ENCODE measurements around the gene ADH1C.

ADH1C gene

DNA sequence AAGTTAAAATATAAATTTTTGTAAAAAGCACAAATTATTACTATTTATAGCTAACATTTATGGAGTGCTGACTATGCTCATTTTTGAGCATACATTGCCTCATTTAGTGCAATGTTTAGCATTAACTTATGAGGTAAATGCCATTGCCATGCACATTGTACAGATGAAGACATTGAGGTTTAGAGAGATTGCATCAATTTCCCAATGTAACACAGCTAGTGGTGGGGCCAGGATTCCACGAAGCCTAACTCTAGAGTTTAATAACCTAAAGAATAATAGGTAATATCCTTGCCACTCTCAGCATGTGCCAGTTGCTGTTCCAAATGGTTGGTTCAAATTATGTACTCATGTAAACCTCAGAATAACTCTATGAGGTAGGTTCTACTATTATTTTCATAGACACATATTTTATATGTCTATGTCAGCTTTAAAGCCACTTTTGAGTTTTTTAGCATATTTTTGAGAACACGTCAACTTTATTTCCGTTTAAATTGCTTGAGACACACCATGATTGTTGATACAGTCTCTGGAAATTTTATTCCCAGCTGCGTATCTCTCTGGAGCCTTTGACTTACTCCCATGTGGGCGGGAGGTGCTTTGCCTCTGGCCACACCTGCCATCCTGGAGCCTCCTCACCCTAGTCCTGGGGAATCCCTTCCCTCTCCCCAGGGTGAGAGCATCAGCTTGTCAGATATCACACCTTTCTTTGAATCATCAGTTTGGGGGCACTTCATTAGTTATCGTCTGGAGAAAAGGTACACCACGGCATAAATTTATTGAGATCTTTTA lies 51.0 kb downstream of the ADH1C start:
- DNase-seq (ENCODE audit: low read depth), result no peak
- no peak overlapping the region for H3K4me3 ChIP-seq (ENCODE audit: low read length)
- TF ChIP-seq, protein P1, sequence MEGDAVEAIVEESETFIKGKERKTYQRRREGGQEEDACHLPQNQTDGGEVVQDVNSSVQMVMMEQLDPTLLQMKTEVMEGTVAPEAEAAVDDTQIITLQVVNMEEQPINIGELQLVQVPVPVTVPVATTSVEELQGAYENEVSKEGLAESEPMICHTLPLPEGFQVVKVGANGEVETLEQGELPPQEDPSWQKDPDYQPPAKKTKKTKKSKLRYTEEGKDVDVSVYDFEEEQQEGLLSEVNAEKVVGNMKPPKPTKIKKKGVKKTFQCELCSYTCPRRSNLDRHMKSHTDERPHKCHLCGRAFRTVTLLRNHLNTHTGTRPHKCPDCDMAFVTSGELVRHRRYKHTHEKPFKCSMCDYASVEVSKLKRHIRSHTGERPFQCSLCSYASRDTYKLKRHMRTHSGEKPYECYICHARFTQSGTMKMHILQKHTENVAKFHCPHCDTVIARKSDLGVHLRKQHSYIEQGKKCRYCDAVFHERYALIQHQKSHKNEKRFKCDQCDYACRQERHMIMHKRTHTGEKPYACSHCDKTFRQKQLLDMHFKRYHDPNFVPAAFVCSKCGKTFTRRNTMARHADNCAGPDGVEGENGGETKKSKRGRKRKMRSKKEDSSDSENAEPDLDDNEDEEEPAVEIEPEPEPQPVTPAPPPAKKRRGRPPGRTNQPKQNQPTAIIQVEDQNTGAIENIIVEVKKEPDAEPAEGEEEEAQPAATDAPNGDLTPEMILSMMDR (conservative IDR thresholded peaks at IDR 0.05; ENCODE audit: low read depth, low read length), result no peak

DNA sequence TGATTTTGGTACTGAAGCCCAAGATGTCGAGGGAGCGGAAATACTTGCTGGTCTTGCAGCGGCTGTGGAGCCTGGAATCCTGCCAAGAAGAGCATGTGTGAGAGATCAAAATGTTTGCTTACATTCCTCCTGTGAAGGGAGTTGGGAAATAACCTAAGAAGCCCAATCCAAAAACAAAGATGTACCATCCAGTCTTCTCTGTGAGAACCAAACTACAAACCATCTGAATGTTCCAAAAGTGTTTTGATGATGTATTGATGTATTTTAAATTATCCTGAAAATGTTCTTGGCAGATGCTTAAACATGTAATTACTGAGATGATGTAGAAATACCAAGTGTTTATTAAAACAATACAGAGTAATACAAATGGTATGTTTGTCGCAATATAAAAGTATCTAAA lies 51.6 kb downstream of the ADH1C start:
- H3K4me3 ChIP-seq (ENCODE audit: low read length), result no peak overlapping the region
- DNase-seq (ENCODE audit: low read depth), result peak; percentile 92
- TF ChIP-seq, protein P1 (conservative IDR thresholded peaks at IDR 0.05; ENCODE audit: low read depth, low read length), result no peak

DNA sequence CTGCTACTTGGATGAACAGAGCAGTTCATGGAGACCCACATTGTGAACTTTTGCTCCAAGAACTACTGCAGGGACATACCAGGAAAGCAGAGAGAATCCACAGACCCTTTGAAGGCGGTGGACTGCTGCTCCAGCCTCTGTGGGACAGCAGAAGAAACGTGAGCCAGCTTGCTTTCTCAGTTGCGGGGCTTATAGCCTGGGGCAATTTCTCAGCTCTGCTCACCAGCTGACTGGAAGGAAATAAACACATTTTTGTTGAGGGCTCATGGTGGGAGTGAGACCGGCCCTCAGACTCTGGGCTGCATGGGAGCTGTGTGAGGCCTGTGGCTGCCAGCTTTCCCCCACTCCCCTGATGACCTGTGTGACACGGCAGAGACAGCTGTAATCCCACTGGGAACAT lies 59.2 kb downstream of the ADH1C start:
- TF ChIP-seq, protein P1 (conservative IDR thresholded peaks at IDR 0.05; ENCODE audit: low read depth, low read length), result no peak
- no peak for DNase-seq (ENCODE audit: low read depth)
- no peak overlapping the region for H3K4me3 ChIP-seq (ENCODE audit: low read length)

DNA sequence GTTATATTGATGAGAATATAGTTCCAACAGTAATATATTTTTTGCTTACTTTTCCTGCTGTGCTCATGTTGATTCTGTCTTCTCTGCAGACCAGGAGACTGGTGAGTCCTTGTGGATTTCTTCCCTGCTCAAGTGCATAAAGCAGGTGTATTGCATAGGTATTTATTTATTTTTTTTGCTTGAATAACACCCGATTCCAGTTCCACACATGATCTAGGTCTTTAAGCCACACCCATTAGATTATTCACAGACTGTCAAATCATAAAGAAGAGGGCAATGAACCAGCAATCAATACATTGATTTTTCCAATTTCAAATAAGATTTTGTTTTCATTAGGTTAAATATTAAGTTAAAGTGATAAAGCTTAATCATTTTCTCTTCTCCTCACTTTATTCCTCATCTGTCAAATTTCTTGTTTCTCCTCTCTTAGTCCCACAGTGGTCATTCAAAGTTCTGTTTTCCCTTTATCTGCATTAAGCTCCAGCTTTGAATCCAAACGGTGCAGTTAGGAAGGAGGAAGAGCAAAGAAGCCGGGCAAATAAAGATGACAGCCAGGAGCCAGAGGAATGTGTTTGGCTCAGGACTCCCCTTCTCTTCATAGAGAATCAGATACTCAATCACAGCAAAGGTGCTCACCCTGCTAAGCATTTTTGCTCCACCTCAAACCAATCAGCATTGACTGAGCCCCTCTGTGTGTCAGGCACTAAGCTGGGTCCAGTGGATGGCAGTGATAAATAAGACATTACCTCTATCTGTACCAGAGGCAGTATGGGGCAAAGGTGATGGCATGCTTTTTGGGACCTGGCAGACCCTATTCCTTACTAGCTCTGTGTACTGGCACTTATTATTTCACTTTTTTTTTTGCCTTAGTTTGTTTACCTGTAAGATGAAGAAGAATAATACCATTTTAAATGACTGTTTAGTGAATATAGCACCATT lies 61.4 kb downstream of the ADH1C start, which contains the start of gene ADH1A:
Gene ADH1A, minus strand, starts transcription at position 138 of the 939 bp plus-strand sequence. Its CDS starts 71 bp downstream, at position 67.
- no peak for DNase-seq (ENCODE audit: low read depth)
- TF ChIP-seq, protein P1 (conservative IDR thresholded peaks at IDR 0.05; ENCODE audit: low read depth, low read length), result no peak
- no peak within 1 kb of the TSS for H3K4me3 ChIP-seq (ENCODE audit: low read length)
